Body of pancreas (tissue), 4 donors: ENCODE results near the gene FBLN1.

Experiments used
- CTCF ChIP-seq, 7 experiments: fragments of 450-650 bp in 4 of 7; fragments of 200-600 bp in 3 of 7; sonication (generic) in 3 of 7; IDR thresholded peaks; one replicate each; pipeline ENCODE4 v1.5.1; 2016 to 2019; ENCODE audit warnings: antibody characterized with exemption in 7 of 7
- POLR2A ChIP-seq, 3 donors: fragments of 450-650 bp; IDR thresholded peaks; one replicate each; pipeline ENCODE4 v1.6.1; 2016; ENCODE audit warnings: antibody characterized with exemption in 3 of 3, mild to moderate bottlenecking in 2 of 3

GRCh38 chr22:45535290-45535689 lies 32.6 kb downstream of the FBLN1 start:
- TF ChIP-seq CTCF (IDR thresholded peaks at IDR 0.05) (no peak), POLR2A (IDR thresholded peaks at IDR 0.05) (no peak)
